ENCODE measurements around the gene EPHX1.
"Not testable (repeated sequence)": the region's sequence is repeated elsewhere in the genome, so short reads cannot be mapped to it uniquely, and the experiment has no call there.

EPHX1 gene

DNA sequence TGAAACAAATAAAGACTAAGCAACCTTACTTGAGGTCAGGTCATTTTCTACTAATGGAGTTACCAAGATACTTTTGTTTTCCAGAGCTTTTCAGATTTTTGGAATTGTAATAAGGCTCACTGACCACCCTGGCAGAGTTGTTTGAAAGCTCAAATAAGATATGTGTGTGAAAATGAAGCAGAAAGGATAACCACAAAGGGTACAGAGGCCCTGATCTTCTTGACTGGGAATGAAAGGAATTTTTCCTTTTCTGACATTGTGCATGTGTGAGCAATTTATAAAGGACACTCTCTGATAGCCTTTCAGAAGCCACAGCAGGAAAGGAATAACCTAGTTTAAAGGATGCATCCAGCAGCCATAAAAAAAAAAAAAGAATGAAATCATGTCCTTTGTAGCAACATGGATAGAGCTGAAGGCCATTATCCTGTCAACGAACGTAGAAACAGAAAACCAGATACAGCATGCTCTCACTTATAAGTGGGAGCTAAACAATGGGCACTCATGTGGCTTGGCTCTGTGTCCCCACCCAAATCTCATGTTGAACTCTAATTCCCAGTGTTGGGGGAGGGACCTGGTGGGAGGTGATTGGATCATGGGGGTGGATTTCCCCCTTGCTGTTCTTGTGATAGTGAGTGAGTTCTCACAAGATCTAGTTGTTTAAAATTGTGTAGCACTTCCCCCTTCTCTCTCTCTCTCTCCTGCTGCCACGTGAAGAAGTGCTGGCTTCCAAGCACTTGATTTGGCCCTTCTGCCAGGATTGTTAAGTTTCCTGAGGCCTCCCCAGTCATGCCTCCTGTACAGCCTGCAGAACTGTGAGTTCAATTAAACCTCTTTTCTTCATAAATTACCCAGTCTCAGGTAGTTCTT, 35.4 kb upstream of the EPHX1 start:
- TF ChIP-seq, protein P1, sequence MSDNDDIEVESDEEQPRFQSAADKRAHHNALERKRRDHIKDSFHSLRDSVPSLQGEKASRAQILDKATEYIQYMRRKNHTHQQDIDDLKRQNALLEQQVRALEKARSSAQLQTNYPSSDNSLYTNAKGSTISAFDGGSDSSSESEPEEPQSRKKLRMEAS (IDR thresholded peaks at IDR 0.05; ENCODE audit: low read depth, low read length): no peak
- TF ChIP-seq POLR2A (IDR thresholded peaks at IDR 0.05; ENCODE audit: extremely low read depth, insufficient read length): no peak
- TF ChIP-seq, protein P2, sequence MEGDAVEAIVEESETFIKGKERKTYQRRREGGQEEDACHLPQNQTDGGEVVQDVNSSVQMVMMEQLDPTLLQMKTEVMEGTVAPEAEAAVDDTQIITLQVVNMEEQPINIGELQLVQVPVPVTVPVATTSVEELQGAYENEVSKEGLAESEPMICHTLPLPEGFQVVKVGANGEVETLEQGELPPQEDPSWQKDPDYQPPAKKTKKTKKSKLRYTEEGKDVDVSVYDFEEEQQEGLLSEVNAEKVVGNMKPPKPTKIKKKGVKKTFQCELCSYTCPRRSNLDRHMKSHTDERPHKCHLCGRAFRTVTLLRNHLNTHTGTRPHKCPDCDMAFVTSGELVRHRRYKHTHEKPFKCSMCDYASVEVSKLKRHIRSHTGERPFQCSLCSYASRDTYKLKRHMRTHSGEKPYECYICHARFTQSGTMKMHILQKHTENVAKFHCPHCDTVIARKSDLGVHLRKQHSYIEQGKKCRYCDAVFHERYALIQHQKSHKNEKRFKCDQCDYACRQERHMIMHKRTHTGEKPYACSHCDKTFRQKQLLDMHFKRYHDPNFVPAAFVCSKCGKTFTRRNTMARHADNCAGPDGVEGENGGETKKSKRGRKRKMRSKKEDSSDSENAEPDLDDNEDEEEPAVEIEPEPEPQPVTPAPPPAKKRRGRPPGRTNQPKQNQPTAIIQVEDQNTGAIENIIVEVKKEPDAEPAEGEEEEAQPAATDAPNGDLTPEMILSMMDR (IDR thresholded peaks at IDR 0.05; ENCODE audit: low read depth, low read length): no peak
- TF ChIP-seq MYC (IDR thresholded peaks at IDR 0.05; ENCODE audit: low read depth, low read length): no peak
- no peak for DNase-seq (ENCODE audit: low read depth)
- H3K4me3 ChIP-seq (ENCODE audit: low read depth, low read length): no peak overlapping the region

DNA sequence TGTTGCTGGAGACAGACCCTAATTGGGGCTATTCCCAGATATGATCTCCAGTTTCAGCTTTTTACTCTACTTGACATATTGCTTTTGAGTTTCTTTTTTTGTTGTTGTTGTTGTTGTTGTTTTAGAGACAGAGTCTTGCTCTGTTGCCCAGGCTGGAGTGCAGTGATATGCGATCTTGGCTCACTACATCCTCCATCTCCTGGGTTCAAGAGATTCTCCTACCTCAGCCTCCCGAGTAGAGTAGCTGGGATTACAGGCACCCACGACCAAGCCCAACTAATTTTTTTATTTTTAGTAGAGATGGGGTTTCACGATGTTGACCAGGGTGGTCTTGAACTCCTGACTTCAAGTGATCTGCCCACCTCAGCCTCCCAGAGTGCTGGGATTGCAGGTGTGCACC, 33.6 kb upstream of the EPHX1 start:
- DNase-seq (ENCODE audit: low read depth): no peak
- peak overlapping the region; percentile 73 for H3K4me3 ChIP-seq (ENCODE audit: low read depth, low read length)
- TF ChIP-seq, protein P2 (IDR thresholded peaks at IDR 0.05; ENCODE audit: low read depth, low read length): no peak
- TF ChIP-seq, protein P1 (IDR thresholded peaks at IDR 0.05; ENCODE audit: low read depth, low read length): no peak
- TF ChIP-seq POLR2A (IDR thresholded peaks at IDR 0.05; ENCODE audit: extremely low read depth, insufficient read length) (no peak), MYC (IDR thresholded peaks at IDR 0.05; ENCODE audit: low read depth, low read length) (no peak)

DNA sequence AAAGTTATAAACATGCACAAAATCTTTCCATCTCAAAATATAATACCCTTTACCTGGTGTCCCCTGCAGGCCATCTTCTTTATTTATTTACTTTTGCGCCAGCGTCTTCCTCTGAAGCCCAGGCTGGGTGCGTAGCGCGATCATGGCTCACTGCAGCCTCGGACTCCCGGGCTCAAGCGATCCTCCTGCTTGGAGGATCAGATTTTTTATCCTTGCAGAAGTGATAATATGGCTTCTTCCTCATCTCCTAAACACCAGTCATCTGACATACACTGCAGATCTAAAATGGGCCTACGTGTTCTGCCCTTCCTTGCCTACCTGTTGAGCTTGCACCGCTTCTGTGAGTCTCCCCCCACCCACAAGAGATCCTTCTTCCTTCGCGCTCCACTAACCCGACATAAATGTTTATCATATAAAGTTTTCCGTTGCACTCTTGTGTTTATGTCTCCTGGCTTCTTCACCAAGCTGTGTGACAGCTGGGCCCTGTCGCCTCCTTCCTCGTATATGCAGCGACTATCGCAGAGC, 32.8 kb upstream of the EPHX1 start:
- H3K4me3 ChIP-seq (ENCODE audit: low read depth, low read length): peak overlapping the region; percentile 73
- no peak for DNase-seq (ENCODE audit: low read depth)
- no peak for TF ChIP-seq MYC (IDR thresholded peaks at IDR 0.05; ENCODE audit: low read depth, low read length)

DNA sequence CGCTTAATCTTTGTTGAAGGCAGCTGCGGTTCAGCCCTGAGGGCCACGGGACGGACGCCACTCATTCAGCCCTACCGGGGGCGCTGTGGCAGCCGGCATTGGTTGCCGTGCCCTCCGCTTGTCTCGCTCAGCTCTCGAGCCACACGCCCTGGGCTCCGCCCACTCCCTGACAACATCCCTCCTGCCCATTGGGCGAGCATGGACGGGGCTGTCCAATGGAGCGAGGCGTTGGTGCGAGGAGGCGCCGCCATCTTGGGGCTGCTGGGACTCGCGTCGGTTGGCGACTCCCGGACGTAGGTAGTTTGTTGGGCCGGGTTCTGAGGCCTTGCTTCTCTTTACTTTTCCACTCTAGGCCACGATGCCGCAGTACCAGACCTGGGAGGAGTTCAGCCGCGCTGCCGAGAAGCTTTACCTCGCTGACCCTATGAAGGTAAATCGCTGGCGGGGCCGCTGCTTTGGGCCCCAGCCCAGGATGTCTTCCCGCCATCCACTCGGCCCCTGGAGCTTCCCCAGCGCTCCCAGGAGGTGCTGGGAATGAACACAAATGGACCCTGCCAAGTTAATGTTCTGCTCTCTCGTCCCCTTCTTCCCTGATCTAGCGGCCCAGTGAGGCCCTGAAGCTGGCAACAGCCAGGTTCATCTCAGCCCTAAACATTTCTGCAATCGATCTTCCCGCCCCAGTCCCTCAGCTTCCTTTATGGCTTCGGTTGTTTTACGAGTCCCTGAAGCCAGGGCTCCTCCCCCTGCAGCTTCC, 32.2 kb upstream of the EPHX1 start, which contains the start of gene SRP9:
TSS of gene SRP9 (plus strand) at position 244 of the 754 bp plus-strand sequence. CDS start at position 359, 115 bp downstream.
- peak within 1 kb of the TSS; percentile 93 for H3K4me3 ChIP-seq (ENCODE audit: low read depth, low read length)
- peak; percentile 99 for DNase-seq (ENCODE audit: low read depth)
- TF ChIP-seq MYC (IDR thresholded peaks at IDR 0.05; ENCODE audit: low read depth, low read length) (peak; percentile 63), POLR2A (IDR thresholded peaks at IDR 0.05; ENCODE audit: extremely low read depth, insufficient read length) (peak; percentile 80)
- TF ChIP-seq, protein P1 (IDR thresholded peaks at IDR 0.05; ENCODE audit: low read depth, low read length): peak; percentile 66
- TF ChIP-seq, protein P2 (IDR thresholded peaks at IDR 0.05; ENCODE audit: low read depth, low read length): peak; percentile 77

DNA sequence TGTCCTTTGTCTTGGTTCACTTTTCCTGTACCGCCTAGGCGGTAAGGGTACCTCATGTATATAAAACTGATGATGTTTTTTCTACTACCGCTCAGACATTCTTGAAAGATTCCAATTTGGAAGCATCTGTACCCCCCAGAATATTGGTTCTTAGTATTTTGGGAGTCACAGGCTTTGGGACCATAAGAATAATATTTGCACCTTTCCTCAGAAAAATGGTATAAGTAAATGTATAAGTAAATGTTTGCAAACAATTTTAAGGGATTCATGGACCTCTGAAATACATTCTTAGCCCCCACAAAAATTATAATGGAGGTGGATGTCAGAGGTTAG, 31.6 kb upstream of the EPHX1 start:
- TF ChIP-seq, protein P2 (IDR thresholded peaks at IDR 0.05; ENCODE audit: low read depth, low read length): no peak
- no peak for TF ChIP-seq POLR2A (IDR thresholded peaks at IDR 0.05; ENCODE audit: extremely low read depth, insufficient read length)
- TF ChIP-seq MYC (IDR thresholded peaks at IDR 0.05; ENCODE audit: low read depth, low read length): no peak
- TF ChIP-seq, protein P1 (IDR thresholded peaks at IDR 0.05; ENCODE audit: low read depth, low read length): no peak
- H3K4me3 ChIP-seq (ENCODE audit: low read depth, low read length): peak overlapping the region; percentile 93
- no peak for DNase-seq (ENCODE audit: low read depth)

DNA sequence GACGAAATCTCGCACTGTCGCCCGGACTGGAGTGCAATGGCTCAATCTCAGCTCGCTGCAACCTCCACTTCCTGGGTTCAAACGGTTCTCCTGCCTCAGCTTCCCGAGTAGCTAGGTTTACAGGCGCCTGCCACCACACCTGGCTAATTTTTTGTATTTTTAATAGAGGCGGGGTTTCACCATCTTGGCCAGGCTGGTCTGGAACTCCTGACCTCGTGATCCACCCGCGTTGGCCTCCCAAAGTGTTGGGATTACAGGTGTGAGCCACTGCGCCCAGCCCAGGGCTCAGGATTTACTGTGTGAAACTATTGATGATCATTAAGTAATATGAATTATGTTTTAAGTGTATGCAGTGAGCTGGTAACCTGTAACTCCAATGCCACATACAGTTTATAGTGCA, 30.8 kb upstream of the EPHX1 start:
- H3K4me3 ChIP-seq (ENCODE audit: low read depth, low read length): peak overlapping the region; percentile 93

More for the DNA sequence above, 30.8 kb upstream of the EPHX1 start:
- not testable (repeated sequence) for DNase-seq (ENCODE audit: low read depth)

Measured in NB4 (cell line).